Stimulated activated naive CD4-positive, alpha-beta T cell treated with Interleukin-2 at 50 U/mL for 16 hours (primary cell): ENCODE measurements around the gene IGFN1.
"Not testable (repeated sequence)": the region's sequence is repeated elsewhere in the genome, so short reads cannot be mapped to it uniquely, and the experiment has no call there.

Experiments
- DNase-seq: peaks from one replicate; lab custom pipeline; 2025; lab: John Stamatoyannopoulos, UW

The IGFN1 gene

GRCh38 chr1:201190624-201191051, at the start of gene IGFN1:
IGFN1 (plus strand) TSS chr1:201190824; CDS start chr1:201193294, 2,470 bp downstream.
- DNase-seq, result no peak

- DNase-seq, result no peak
Measured at GRCh38 chr1:201140941-201141260, 49.7 kb upstream of the IGFN1 start.

- DNase-seq, result no peak
Measured at GRCh38 chr1:201141418-201141817, 49.2 kb upstream of the IGFN1 start.

GRCh38 chr1:201142011-201142848, 48.4 kb upstream of the IGFN1 start:
- no peak for DNase-seq

GRCh38 chr1:201142849-201143725, 47.5 kb upstream of the IGFN1 start:
- no peak for DNase-seq

GRCh38 chr1:201143726-201144635, 46.6 kb upstream of the IGFN1 start:
- DNase-seq, result no peak

- no peak for DNase-seq
Measured at GRCh38 chr1:201144701-201145100, 45.9 kb upstream of the IGFN1 start.

GRCh38 chr1:201145132-201145531, 45.5 kb upstream of the IGFN1 start:
- DNase-seq, result no peak

- no peak for DNase-seq
Measured at GRCh38 chr1:201145816-201146215, 44.8 kb upstream of the IGFN1 start.

GRCh38 chr1:201146626-201147390, 43.8 kb upstream of the IGFN1 start:
- no peak for DNase-seq

- no peak for DNase-seq
Measured at GRCh38 chr1:201147396-201148015, 43.1 kb upstream of the IGFN1 start.

- DNase-seq, result no peak
Measured at GRCh38 chr1:201149400-201149799, 41.2 kb upstream of the IGFN1 start.

GRCh38 chr1:201153474-201154388, 36.9 kb upstream of the IGFN1 start:
- DNase-seq, result no peak

- peak; percentile 93 for DNase-seq
Measured at GRCh38 chr1:201154389-201155165, 36.0 kb upstream of the IGFN1 start, which contains the start of gene TMEM9. TMEM9 (minus strand) TSS chr1:201154474; CDS start chr1:201153923, 551 bp downstream.

- no peak for DNase-seq
Measured at GRCh38 chr1:201155354-201155753, 35.3 kb upstream of the IGFN1 start.

- no peak for DNase-seq
Measured at GRCh38 chr1:201156346-201156745, 34.3 kb upstream of the IGFN1 start.

GRCh38 chr1:201156819-201157218, 33.8 kb upstream of the IGFN1 start:
- DNase-seq, result no peak

GRCh38 chr1:201157949-201158348, 32.7 kb upstream of the IGFN1 start:
- DNase-seq, result no peak

- not testable (repeated sequence) for DNase-seq
Measured at GRCh38 chr1:201163036-201163435, 27.6 kb upstream of the IGFN1 start.
